ENCODE results near the gene ZNF513.

ZNF513 gene

GRCh38 chr2:27369471-27370025 lies 11.0 kb downstream of the ZNF513 start:
- DNase-seq (ENCODE audit: low read depth), result peak; percentile 60
- TF ChIP-seq CTCF (IDR thresholded peaks at IDR 0.05; ENCODE audit: insufficient read depth, low read depth, low read length, missing control alignments), result no peak
- H3K4me3 ChIP-seq (ENCODE audit: low read length), result peak overlapping the region; percentile 95

- no peak overlapping the region for H3K4me3 ChIP-seq (ENCODE audit: low read length)
- no peak for DNase-seq (ENCODE audit: low read depth)
- TF ChIP-seq CTCF (IDR thresholded peaks at IDR 0.05; ENCODE audit: insufficient read depth, low read depth, low read length, missing control alignments), result no peak
Observed at GRCh38 chr2:27363933-27364332, 16.6 kb downstream of the ZNF513 start.

- DNase-seq (ENCODE audit: low read depth), result no peak
- H3K4me3 ChIP-seq (ENCODE audit: low read length), result no peak overlapping the region
- no peak for TF ChIP-seq CTCF (IDR thresholded peaks at IDR 0.05; ENCODE audit: insufficient read depth, low read depth, low read length, missing control alignments)
Observed at GRCh38 chr2:27362678-27363420, 17.7 kb downstream of the ZNF513 start.

- peak within 1 kb of the TSS; percentile 99 for H3K4me3 ChIP-seq (ENCODE audit: low read length)
- peak; percentile 98 for DNase-seq (ENCODE audit: low read depth)
- no peak for TF ChIP-seq CTCF (IDR thresholded peaks at IDR 0.05; ENCODE audit: insufficient read depth, low read depth, low read length, missing control alignments)
Observed at GRCh38 chr2:27356382-27357181, 24.0 kb downstream of the ZNF513 start, which contains the start of gene GTF3C2. Gene GTF3C2 (minus strand): TSS chr2:27356764. CDS start chr2:27343554, 13,210 bp downstream.

- DNase-seq (ENCODE audit: low read depth), result peak; percentile 53
- TF ChIP-seq CTCF (IDR thresholded peaks at IDR 0.05; ENCODE audit: insufficient read depth, low read depth, low read length, missing control alignments), result no peak
- H3K4me3 ChIP-seq (ENCODE audit: low read length), result peak overlapping the region; percentile 99
Observed at GRCh38 chr2:27356056-27356381, 24.5 kb downstream of the ZNF513 start.

- no peak for TF ChIP-seq CTCF (IDR thresholded peaks at IDR 0.05; ENCODE audit: insufficient read depth, low read depth, low read length, missing control alignments)
- no peak overlapping the region for H3K4me3 ChIP-seq (ENCODE audit: low read length)
- DNase-seq (ENCODE audit: low read depth), result no peak
Observed at GRCh38 chr2:27354597-27354927, 26.0 kb downstream of the ZNF513 start.

Measured in epithelial cell of esophagus (primary cell).